Measurements from ENCODE around the gene TRIM44.
A peak's percentile ranks its signal among the peaks of the same experiment; 100 is the strongest.

TRIM44 gene

GRCh38 chr11:35618497-35619115 lies 44.0 kb upstream of the TRIM44 start:
- peak overlapping the region; percentile 99 for H3K27ac ChIP-seq
- no peak for TF ChIP-seq CTCF (conservative IDR thresholded peaks at IDR 0.05; ENCODE audit: low read depth)
- ChIA-PET CTCF (interaction anchor here (1.0 to 3.3 kb wide), 4 partner anchors 132 to 648 kb away, joined by 4 to 11 read pairs (median 8); no protein-coding TSS in a partner anchor), POLR2A (ENCODE audit: low non-redundant PET) (no interaction called here)
- DNase-seq (ENCODE audit: low spot score): peak; percentile 55

- CTCF ChIA-PET: interaction anchor here (0.6 to 3.3 kb wide), 8 partner anchors 56 to 647 kb away, joined by 3 to 10 read pairs (median 4); no protein-coding TSS in a partner anchor
- POLR2A ChIA-PET (ENCODE audit: low non-redundant PET): interaction anchor here (1.1 kb wide), 1 partner anchor 43 kb away, joined by 3 read pairs; the partner anchor contains the start of gene TRIM44
- H3K27ac ChIP-seq: peak overlapping the region; percentile 99
- TF ChIP-seq CTCF (conservative IDR thresholded peaks at IDR 0.05; ENCODE audit: low read depth): no peak
- peak; percentile 33 for DNase-seq (ENCODE audit: low spot score)
Measured at GRCh38 chr11:35619116-35619854, 43.3 kb upstream of the TRIM44 start.

GRCh38 chr11:35619855-35620640 lies 42.5 kb upstream of the TRIM44 start:
- H3K27ac ChIP-seq: peak overlapping the region; percentile 99
- POLR2A ChIA-PET (ENCODE audit: low non-redundant PET): interaction anchor here (1.1 kb wide), 1 partner anchor 42 kb away, joined by 3 read pairs; the partner anchor contains the start of gene TRIM44
- peak; percentile 34 for DNase-seq (ENCODE audit: low spot score)
- CTCF ChIA-PET: interaction anchor here (0.6 to 3.3 kb wide), 10 partner anchors 57 to 646 kb away, joined by 3 to 10 read pairs (median 4); no protein-coding TSS in a partner anchor
- no peak for TF ChIP-seq CTCF (conservative IDR thresholded peaks at IDR 0.05; ENCODE audit: low read depth)

- peak overlapping the region; percentile 99 for H3K27ac ChIP-seq
- ChIA-PET POLR2A (ENCODE audit: low non-redundant PET) (no interaction called here), CTCF (interaction anchor here (0.6 to 0.7 kb wide), 2 partner anchors 266 to 422 kb away, joined by 4 to 5 read pairs; no protein-coding TSS in a partner anchor)
- no peak for TF ChIP-seq CTCF (conservative IDR thresholded peaks at IDR 0.05; ENCODE audit: low read depth)
- DNase-seq (ENCODE audit: low spot score): no peak
Measured at GRCh38 chr11:35620795-35621194, 41.8 kb upstream of the TRIM44 start.

- no peak for TF ChIP-seq CTCF (conservative IDR thresholded peaks at IDR 0.05; ENCODE audit: low read depth)
- POLR2A ChIA-PET (ENCODE audit: low non-redundant PET): no interaction called here
- no peak for DNase-seq (ENCODE audit: low spot score)
- CTCF ChIA-PET: interaction anchor here (0.6 kb wide), 1 partner anchor 969 kb away, joined by 3 read pairs; no protein-coding TSS in a partner anchor
- H3K27ac ChIP-seq: no peak overlapping the region
Measured at GRCh38 chr11:35621620-35622019, 41.0 kb upstream of the TRIM44 start.

GRCh38 chr11:35622070-35622469 lies 40.5 kb upstream of the TRIM44 start:
- no peak for TF ChIP-seq CTCF (conservative IDR thresholded peaks at IDR 0.05; ENCODE audit: low read depth)
- ChIA-PET CTCF (no interaction called here), POLR2A (ENCODE audit: low non-redundant PET) (no interaction called here)
- H3K27ac ChIP-seq: no peak overlapping the region
- DNase-seq (ENCODE audit: low spot score): peak; percentile 78

Measured in RWPE1 (cell line).